Measurements from ENCODE around the gene C1orf185. TPM values are rescaled to one million over a fixed set of nuclear protein-coding genes. Genes with fewer than 3 reads are reported as not detected.

C1orf185 gene
- total RNA-seq, 1 experiment from 2014 or later = not detected

DNA sequence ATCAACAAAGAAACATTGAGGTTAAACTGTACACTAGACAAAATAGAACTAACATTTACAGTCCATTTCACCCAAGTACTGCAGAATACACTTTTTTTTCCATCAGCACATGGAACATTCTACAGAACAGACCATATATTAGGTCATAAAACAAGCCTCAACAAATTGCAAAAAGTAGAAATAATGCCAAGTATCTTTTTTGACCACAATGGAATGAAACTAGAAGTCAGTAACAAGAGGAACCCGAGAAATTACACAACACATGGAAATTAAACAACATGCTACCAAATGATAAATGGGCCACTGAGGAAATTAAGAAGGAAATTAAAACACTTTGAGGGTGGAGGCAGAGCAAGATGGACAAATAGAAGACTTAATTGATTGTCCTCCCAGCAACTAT lies 8.4 kb upstream of the C1orf185 start:
- Histone ChIP-seq H3K4me3 (ENCODE audit: low read depth, low read length, poor library complexity, severe bottlenecking) (no peak overlapping the region), H3K27ac (ENCODE audit: low read depth, low read length, poor library complexity, severe bottlenecking) (no peak overlapping the region), H3K4me1 (ENCODE audit: insufficient read depth, low read length, poor library complexity, severe bottlenecking) (no peaks in the 10 kb centered on the region), H3K27me3 (replicated peaks; ENCODE audit: insufficient read depth, low read depth, low read length, poor library complexity) (peaks cover 5% of the 10 kb centered on the region), H3K36me3 (ENCODE audit: insufficient read depth, low read length, poor library complexity, severe bottlenecking) (no peaks in the 10 kb centered on the region), H3K9me3 (ENCODE audit: low read depth, low read length, poor library complexity, severe bottlenecking) (no peaks in the 10 kb centered on the region)
- BruUV-seq (replicated peaks) = no TSS peak
- no peak for TF ChIP-seq EZH2 (IDR thresholded peaks at IDR 0.05; ENCODE audit: borderline replicate concordance, low read depth, low read length, poor library complexity, severe bottlenecking)
- TF ChIP-seq, protein P1, sequence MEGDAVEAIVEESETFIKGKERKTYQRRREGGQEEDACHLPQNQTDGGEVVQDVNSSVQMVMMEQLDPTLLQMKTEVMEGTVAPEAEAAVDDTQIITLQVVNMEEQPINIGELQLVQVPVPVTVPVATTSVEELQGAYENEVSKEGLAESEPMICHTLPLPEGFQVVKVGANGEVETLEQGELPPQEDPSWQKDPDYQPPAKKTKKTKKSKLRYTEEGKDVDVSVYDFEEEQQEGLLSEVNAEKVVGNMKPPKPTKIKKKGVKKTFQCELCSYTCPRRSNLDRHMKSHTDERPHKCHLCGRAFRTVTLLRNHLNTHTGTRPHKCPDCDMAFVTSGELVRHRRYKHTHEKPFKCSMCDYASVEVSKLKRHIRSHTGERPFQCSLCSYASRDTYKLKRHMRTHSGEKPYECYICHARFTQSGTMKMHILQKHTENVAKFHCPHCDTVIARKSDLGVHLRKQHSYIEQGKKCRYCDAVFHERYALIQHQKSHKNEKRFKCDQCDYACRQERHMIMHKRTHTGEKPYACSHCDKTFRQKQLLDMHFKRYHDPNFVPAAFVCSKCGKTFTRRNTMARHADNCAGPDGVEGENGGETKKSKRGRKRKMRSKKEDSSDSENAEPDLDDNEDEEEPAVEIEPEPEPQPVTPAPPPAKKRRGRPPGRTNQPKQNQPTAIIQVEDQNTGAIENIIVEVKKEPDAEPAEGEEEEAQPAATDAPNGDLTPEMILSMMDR (conservative IDR thresholded peaks at IDR 0.05; ENCODE audit: low read depth, low read length) = no peak
- DNase-seq (ENCODE audit: low spot score) = no peak
- ChIA-PET POLR2A (ENCODE audit: low non-redundant PET) (no interaction called here), CTCF (no interaction called here)
- intact Hi-C loops (cut with micrococcal nuclease; ENCODE audit: unreplicated experiment) = no loop called here

DNA sequence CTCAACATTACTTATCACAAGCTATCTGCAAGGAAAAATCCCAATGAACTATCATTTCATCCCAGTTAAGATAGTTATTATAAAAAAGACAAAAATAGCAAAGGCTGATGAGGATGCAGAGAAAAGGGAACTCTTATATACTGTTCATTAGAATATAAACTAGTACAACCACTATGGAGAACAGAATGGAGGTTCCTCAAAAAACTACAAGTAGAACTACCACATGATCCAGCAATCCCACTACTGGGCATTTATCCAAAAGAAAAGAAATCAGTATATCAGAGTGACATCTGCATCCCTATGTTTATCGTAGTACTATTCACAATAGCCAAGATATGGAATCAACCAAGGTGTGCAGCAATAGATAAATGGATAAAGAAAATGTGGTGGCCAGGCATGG lies 4.9 kb upstream of the C1orf185 start:
- Histone ChIP-seq H3K9me3 (ENCODE audit: low read depth, low read length, poor library complexity, severe bottlenecking) (no peaks in the 10 kb centered on the region), H3K36me3 (ENCODE audit: insufficient read depth, low read length, poor library complexity, severe bottlenecking) (no peaks in the 10 kb centered on the region), H3K27ac (ENCODE audit: low read depth, low read length, poor library complexity, severe bottlenecking) (no peak overlapping the region), H3K4me3 (ENCODE audit: low read depth, low read length, poor library complexity, severe bottlenecking) (no peak overlapping the region), H3K4me1 (ENCODE audit: insufficient read depth, low read length, poor library complexity, severe bottlenecking) (no peaks in the 10 kb centered on the region), H3K27me3 (replicated peaks; ENCODE audit: insufficient read depth, low read depth, low read length, poor library complexity) (peaks cover 5% of the 10 kb centered on the region)
- POLR2A ChIA-PET (ENCODE audit: low non-redundant PET) = no interaction called here
- CTCF ChIA-PET = no interaction called here
- no peak for TF ChIP-seq EZH2 (IDR thresholded peaks at IDR 0.05; ENCODE audit: borderline replicate concordance, low read depth, low read length, poor library complexity, severe bottlenecking)
- TF ChIP-seq, protein P1 (conservative IDR thresholded peaks at IDR 0.05; ENCODE audit: low read depth, low read length) = no peak
- intact Hi-C loops (cut with micrococcal nuclease; ENCODE audit: unreplicated experiment) = no loop called here
- no peak for DNase-seq (ENCODE audit: low spot score)
- BruUV-seq (replicated peaks) = no TSS peak

DNA sequence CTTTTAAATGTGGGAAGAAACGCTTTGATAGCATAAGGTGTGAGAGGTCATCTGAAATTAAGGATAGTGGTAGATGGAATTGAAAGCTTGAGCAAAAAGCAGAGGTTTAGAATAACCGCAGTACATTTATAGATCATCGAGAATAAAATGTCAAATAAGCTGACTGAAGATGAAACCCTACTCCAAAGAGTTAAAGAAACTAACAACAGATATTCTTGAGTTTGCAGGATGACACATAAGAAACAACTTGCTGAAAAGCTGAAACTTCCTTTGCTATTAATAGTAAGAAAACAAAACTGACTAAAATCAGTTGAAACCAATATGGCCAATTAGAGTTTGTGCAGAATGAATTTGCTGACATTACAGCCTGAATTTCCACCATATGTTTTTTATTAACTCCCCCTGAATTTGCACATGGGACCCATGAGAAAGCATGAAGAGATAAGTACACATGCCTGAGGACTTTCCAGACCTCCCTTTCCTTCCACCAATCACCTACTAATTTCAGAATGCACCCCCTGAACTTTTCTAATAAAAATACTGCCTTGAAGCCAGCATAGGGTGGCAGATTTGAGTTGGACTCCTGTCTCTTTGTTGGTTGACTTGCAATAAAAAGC lies 1.7 kb upstream of the C1orf185 start:
- no peak overlapping the region for H3K27ac ChIP-seq (ENCODE audit: low read depth, low read length, poor library complexity, severe bottlenecking)
- BruUV-seq (replicated peaks) = no TSS peak
- TF ChIP-seq, protein P1 (conservative IDR thresholded peaks at IDR 0.05; ENCODE audit: low read depth, low read length) = no peak
- no peak for TF ChIP-seq EZH2 (IDR thresholded peaks at IDR 0.05; ENCODE audit: borderline replicate concordance, low read depth, low read length, poor library complexity, severe bottlenecking)
- intact Hi-C loops (cut with micrococcal nuclease; ENCODE audit: unreplicated experiment) = no loop called here
- no peaks in the 10 kb centered on the region for H3K36me3 ChIP-seq (ENCODE audit: insufficient read depth, low read length, poor library complexity, severe bottlenecking)
- no peak overlapping the region for H3K4me3 ChIP-seq (ENCODE audit: low read depth, low read length, poor library complexity, severe bottlenecking)
- H3K9me3 ChIP-seq (ENCODE audit: low read depth, low read length, poor library complexity, severe bottlenecking) = no peaks in the 10 kb centered on the region
- H3K4me1 ChIP-seq (ENCODE audit: insufficient read depth, low read length, poor library complexity, severe bottlenecking) = no peaks in the 10 kb centered on the region
- ChIA-PET POLR2A (ENCODE audit: low non-redundant PET) (no interaction called here), CTCF (interaction anchor here (0.7 kb wide), 1 partner anchor 624 kb away, joined by 9 read pairs; no protein-coding TSS in a partner anchor)
- H3K27me3 ChIP-seq (replicated peaks; ENCODE audit: insufficient read depth, low read depth, low read length, poor library complexity) = no peaks in the 10 kb centered on the region
- no peak for DNase-seq (ENCODE audit: low spot score)

Data from A673 (cell line).